ENCODE measurements around the gene FAM209A. TPM values are rescaled to one million over a fixed set of nuclear protein-coding genes. Genes with fewer than 3 reads are reported as not detected.

The FAM209A gene
- total RNA-seq, 2 experiments from 2014 or later: 0.70 to 0.82 TPM

DNA sequence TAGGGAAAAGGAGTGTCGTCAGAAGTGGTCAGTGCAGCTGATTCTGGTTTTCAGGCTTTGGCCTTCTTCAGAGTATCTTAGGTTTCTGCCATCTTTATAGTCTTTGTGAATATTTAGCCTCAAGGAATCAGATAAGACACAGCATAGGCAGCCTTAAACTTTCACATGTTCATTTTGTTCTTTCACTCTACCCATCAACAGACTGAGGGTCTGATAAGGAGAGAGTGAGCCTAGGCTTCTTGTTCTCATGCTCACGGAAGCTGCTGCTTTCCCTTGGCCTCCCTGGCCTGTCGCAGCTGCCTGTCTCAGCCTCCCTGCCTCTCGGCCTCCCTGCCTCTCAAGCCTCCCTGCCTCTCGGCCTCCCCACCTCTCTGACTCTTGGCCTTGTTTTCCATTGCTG is 36.0 kb upstream of the FAM209A start:
- H3K79me2 ChIP-seq (ENCODE audit: insufficient read depth, low read depth, low read length): no peaks in the 10 kb centered on the region
- DNase-seq (ENCODE audit: low spot score): no peak
- no peaks in the 10 kb centered on the region for H3K9me3 ChIP-seq (ENCODE audit: low read length)
- no peaks in the 10 kb centered on the region for H3K9me2 ChIP-seq (ENCODE audit: insufficient read depth, low read length)
- no peaks in the 10 kb centered on the region for H4K20me1 ChIP-seq (ENCODE audit: insufficient read depth, low read length)
- H3K36me3 ChIP-seq (ENCODE audit: insufficient read depth, low read length): peaks cover 81% of the 10 kb centered on the region
- H3K4me2 ChIP-seq (ENCODE audit: low read length): no peak overlapping the region
- H2AFZ ChIP-seq (ENCODE audit: low read length): no peak overlapping the region
- H3K4me3 ChIP-seq (ENCODE audit: low read depth, low read length, poor library complexity, severe bottlenecking): no peak overlapping the region
- no peak for TF ChIP-seq EZH2phosphoT487 (IDR thresholded peaks at IDR 0.05; ENCODE audit: borderline replicate concordance, low read depth, low read length)
- TF ChIP-seq, protein P1, sequence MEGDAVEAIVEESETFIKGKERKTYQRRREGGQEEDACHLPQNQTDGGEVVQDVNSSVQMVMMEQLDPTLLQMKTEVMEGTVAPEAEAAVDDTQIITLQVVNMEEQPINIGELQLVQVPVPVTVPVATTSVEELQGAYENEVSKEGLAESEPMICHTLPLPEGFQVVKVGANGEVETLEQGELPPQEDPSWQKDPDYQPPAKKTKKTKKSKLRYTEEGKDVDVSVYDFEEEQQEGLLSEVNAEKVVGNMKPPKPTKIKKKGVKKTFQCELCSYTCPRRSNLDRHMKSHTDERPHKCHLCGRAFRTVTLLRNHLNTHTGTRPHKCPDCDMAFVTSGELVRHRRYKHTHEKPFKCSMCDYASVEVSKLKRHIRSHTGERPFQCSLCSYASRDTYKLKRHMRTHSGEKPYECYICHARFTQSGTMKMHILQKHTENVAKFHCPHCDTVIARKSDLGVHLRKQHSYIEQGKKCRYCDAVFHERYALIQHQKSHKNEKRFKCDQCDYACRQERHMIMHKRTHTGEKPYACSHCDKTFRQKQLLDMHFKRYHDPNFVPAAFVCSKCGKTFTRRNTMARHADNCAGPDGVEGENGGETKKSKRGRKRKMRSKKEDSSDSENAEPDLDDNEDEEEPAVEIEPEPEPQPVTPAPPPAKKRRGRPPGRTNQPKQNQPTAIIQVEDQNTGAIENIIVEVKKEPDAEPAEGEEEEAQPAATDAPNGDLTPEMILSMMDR (conservative IDR thresholded peaks at IDR 0.05; ENCODE audit: low read length): no peak
- CTCF ChIA-PET (ENCODE audit: unreplicated experiment): no interaction called here
- no peak overlapping the region for H3K27ac ChIP-seq (ENCODE audit: low read depth, low read length, poor library complexity, severe bottlenecking)
- POLR2A ChIA-PET: no interaction called here
- intact Hi-C loops (cut with micrococcal nuclease; ENCODE audit: unreplicated experiment): no loop called here
- BruUV-seq (replicated peaks): no TSS peak
- H3K4me1 ChIP-seq (ENCODE audit: insufficient read depth, low read length, poor library complexity, severe bottlenecking): no peaks in the 10 kb centered on the region

DNA sequence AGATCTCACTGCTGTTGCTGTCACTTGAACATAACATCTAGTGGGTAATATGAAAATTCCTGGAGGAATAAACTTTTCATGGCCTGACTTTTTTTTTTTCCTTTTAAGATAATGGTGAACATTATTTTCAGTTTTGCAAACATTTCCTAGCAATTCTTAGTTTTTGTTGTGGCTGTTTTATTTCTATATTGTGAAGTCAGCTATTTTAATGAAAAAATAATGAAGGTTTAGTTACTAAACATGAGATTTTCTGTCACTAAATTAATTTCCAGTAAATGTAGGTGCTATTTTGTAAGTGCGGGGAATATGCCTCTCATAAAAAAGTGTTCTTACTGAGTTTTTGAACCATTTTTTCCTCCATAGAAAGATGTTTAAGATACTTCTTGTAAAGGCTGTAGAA is 23.4 kb upstream of the FAM209A start:
- no peak for DNase-seq (ENCODE audit: low spot score)
- H3K27ac ChIP-seq (ENCODE audit: low read depth, low read length, poor library complexity, severe bottlenecking): no peak overlapping the region
- H3K36me3 ChIP-seq (ENCODE audit: insufficient read depth, low read length): peaks cover 42% of the 10 kb centered on the region
- H3K4me3 ChIP-seq (ENCODE audit: low read depth, low read length, poor library complexity, severe bottlenecking): no peak overlapping the region
- peaks cover 8% of the 10 kb centered on the region; the same call in 1 of the 2 replicates for H3K9me3 ChIP-seq (ENCODE audit: low read length)
- no peaks in the 10 kb centered on the region for H3K9me2 ChIP-seq (ENCODE audit: insufficient read depth, low read length)
- no peak overlapping the region for H3K4me2 ChIP-seq (ENCODE audit: low read length)
- no peaks in the 10 kb centered on the region for H4K20me1 ChIP-seq (ENCODE audit: insufficient read depth, low read length)
- no TSS peak for BruUV-seq (replicated peaks)
- ChIA-PET POLR2A (no interaction called here), CTCF (ENCODE audit: unreplicated experiment) (no interaction called here)
- TF ChIP-seq EZH2phosphoT487 (IDR thresholded peaks at IDR 0.05; ENCODE audit: borderline replicate concordance, low read depth, low read length): no peak
- TF ChIP-seq, protein P1 (conservative IDR thresholded peaks at IDR 0.05; ENCODE audit: low read length): no peak
- no peak overlapping the region for H2AFZ ChIP-seq (ENCODE audit: low read length)
- intact Hi-C loops (cut with micrococcal nuclease; ENCODE audit: unreplicated experiment): no loop called here
- no peaks in the 10 kb centered on the region for H3K79me2 ChIP-seq (ENCODE audit: insufficient read depth, low read depth, low read length)
- H3K4me1 ChIP-seq (ENCODE audit: insufficient read depth, low read length, poor library complexity, severe bottlenecking): no peaks in the 10 kb centered on the region

DNA sequence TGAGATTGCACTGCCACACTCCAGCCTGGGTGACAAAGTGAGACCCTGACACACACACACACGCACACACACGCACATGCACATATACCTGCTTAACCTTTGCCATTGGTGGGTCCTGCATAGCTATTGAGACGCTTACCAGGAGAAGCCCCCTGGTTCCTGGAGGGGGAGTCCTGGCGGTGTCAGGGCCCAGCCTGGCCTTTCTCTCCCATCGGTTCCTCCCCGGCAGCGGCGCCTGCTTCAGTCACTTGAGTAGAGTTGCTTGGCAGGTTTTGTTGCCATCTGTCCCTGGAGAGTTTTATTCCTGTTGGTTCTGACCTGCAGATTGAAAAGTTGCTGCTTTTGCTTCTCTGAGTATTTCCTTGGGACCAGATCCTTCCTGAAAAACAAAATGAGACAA is 20.6 kb upstream of the FAM209A start:
- TF ChIP-seq, protein P1 (conservative IDR thresholded peaks at IDR 0.05; ENCODE audit: low read length): no peak
- no peak for TF ChIP-seq EZH2phosphoT487 (IDR thresholded peaks at IDR 0.05; ENCODE audit: borderline replicate concordance, low read depth, low read length)
- Histone ChIP-seq H3K9me3 (ENCODE audit: low read length) (no peaks in the 10 kb centered on the region), H3K79me2 (ENCODE audit: insufficient read depth, low read depth, low read length) (no peaks in the 10 kb centered on the region), H3K27ac (ENCODE audit: low read depth, low read length, poor library complexity, severe bottlenecking) (no peak overlapping the region), H3K36me3 (ENCODE audit: insufficient read depth, low read length) (peaks cover 14% of the 10 kb centered on the region), H3K4me2 (ENCODE audit: low read length) (no peak overlapping the region), H3K4me3 (ENCODE audit: low read depth, low read length, poor library complexity, severe bottlenecking) (no peak overlapping the region), H4K20me1 (ENCODE audit: insufficient read depth, low read length) (no peaks in the 10 kb centered on the region), H2AFZ (ENCODE audit: low read length) (no peak overlapping the region), H3K4me1 (ENCODE audit: insufficient read depth, low read length, poor library complexity, severe bottlenecking) (no peaks in the 10 kb centered on the region), H3K9me2 (ENCODE audit: insufficient read depth, low read length) (no peaks in the 10 kb centered on the region)
- BruUV-seq (replicated peaks): no TSS peak
- intact Hi-C loops (cut with micrococcal nuclease; ENCODE audit: unreplicated experiment): no loop called here
- DNase-seq (ENCODE audit: low spot score): no peak
- CTCF ChIA-PET (ENCODE audit: unreplicated experiment): no interaction called here
- POLR2A ChIA-PET: no interaction called here
